GM12873 (cell line): ENCODE measurements around the gene ROR1.

ENCODE experiments used
- TF ChIP-seq, protein P1 (sequence below): IDR thresholded peaks from 2 replicates; pipeline ENCODE4 v1.5.1; 2012; ENCODE audit warnings: low read depth, mild to moderate bottlenecking, moderate library complexity, low read length, control low read depth; ENCODE audit not compliant: insufficient read depth; ENCODE audit errors: missing control alignments

Gene ROR1

DNA sequence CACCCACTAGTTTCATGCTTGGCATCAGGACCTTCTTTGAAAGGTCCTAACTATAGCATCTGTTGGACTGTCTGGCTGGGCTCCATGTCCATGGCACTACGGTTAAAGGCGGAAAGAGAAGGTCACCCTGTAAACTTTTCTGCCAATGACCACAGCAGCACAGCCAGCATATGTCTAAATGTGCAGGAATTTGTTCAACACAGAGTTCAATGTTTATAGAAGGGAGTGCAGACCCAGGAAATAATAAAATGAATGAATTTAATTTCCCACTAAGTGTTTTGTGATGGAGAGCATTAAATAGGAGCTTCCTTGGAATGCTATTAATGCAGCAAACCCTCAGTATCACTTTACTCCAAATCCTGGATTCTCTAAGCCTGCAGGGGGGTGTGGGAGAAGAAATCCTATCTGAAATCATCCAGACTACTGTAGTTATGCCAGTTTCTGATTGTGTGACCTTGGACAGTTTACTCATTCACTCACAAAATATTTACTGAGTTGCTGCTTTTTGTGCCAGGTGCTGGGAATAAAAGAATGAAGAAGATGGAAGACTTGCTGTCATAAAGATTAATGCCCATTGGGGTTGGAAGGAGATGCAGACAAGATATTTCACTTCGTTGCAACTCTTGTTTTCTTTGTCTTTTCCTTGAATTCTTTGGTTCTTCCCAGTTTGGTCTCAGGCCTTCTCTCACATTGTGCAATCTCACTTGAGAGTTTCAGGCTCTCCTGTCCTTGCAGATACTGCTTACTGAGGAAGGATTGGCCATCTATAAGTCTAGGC is 195.0 kb downstream of the ROR1 start:
- TF ChIP-seq, protein P1, sequence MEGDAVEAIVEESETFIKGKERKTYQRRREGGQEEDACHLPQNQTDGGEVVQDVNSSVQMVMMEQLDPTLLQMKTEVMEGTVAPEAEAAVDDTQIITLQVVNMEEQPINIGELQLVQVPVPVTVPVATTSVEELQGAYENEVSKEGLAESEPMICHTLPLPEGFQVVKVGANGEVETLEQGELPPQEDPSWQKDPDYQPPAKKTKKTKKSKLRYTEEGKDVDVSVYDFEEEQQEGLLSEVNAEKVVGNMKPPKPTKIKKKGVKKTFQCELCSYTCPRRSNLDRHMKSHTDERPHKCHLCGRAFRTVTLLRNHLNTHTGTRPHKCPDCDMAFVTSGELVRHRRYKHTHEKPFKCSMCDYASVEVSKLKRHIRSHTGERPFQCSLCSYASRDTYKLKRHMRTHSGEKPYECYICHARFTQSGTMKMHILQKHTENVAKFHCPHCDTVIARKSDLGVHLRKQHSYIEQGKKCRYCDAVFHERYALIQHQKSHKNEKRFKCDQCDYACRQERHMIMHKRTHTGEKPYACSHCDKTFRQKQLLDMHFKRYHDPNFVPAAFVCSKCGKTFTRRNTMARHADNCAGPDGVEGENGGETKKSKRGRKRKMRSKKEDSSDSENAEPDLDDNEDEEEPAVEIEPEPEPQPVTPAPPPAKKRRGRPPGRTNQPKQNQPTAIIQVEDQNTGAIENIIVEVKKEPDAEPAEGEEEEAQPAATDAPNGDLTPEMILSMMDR: no peak

DNA sequence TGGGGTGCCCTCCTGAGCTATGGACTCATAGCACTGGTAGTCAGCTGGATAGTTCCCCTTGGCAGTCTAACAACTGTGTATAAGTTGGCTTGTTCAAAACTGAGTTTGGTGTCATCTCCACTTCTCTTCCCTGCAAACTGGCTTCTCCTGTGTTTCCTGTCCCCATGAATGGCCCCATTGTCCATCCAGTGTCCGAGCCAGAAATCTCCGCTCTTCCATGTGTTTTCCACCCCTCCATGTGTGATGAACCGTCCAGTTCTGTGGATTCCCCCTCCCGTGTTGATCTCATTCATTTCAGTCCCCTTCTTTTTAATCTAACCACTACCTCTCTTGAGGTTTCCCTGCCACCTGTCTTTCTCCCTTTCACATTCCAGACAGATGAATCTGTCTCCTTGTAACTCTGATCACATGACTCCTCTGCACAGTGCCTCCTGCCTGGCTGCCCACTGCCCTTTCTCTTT is 195.7 kb downstream of the ROR1 start:
- TF ChIP-seq, protein P1: no peak

DNA sequence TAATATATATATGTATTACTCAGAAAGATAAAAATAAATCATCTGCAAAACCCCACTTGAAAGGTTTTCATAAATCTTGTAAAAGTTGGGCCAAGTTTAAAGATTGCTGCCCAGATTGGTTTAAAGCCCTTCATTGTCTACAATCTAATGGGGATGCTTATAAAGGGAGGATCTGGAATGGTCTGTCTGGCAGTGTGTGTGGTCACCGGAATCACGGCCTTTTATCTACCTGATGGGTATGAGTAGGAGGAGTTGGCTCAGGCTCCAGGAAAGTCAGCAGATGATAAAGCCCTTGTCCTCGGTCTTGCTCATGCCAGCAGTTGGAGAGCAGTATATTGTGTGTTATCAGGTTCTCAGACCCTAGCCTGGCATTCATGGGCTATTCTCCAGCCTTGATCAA is 197.7 kb downstream of the ROR1 start:
- TF ChIP-seq, protein P1: no peak

DNA sequence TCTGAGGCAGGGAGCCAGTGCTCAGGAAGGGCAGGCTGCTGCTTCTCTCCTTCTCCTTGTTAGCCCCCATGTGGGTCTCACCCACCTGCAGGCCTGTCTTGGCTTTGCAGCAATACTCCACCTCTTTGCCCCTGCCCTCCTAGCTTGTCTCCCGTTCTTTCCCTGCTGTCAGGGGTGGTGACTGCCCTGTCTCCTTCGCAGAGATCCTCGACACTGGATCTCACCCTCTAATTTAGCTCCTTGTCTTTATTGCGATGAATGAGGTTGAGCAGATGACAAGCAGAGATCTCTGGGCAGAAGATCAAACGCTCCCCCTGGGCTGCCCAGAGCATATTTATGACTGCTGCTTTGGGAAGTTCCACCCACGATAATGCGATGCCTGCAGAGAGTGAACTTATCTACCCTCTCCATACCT is 199.2 kb downstream of the ROR1 start:
- TF ChIP-seq, protein P1: no peak

DNA sequence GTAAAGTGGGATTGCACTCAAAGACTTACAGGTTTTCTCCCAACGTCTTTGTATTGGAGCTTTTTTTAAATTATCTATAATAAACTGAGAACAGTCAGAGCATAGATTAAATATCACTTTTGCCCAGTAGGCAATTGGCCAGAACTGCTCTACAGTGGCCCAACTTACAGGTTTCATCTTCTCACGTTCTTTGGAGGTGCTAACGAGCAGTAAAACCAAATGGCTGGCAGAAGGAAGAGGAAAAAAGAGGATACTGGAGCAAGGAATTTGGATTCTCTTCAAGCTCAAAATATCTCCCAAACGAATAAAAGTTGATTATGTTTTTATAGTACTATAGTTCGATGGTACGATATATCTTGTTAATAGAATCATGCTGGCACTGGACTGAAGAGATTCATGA is 201.1 kb downstream of the ROR1 start:
- TF ChIP-seq, protein P1: no peak

DNA sequence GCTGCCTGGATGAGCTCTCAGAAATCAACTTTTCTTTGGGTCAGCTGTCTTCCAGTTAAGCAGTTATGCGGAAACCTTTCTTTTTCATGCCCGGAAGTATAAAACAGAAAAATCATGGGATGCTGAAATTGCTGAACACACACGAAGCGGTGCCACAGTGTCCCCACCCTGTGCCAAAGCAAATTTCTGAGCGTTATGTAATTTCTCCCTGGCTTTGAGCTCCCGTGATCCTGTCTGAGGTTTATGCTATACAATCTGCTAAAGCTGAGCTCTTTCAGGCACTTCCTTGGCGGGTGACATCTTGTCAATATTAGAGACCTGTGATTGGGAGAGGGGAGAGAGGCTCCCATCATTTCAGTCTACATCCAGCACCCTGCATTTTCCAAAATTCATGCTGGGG is 201.7 kb downstream of the ROR1 start:
- TF ChIP-seq, protein P1: no peak

DNA sequence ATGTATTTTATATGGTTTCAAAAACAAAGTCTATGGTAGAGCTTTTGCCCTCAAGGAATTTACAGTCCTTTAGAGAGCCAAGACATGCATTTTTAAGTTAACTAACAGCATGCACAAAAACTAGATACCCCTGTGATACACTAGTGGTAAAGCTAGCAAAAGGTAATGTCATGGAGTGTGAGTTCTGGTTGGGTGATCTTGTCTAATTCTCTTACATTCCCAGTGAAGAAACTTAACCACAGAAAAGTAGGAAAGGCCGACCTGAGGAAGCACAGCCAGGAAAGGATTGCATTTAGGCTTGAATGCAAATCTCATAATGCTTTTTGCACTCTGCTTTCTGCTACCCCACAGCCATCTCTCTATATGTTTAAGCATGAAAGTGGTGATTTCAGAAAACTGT is 202.2 kb downstream of the ROR1 start:
- TF ChIP-seq, protein P1: no peak
